ENCODE data around the gene CCDC80.

CCDC80 gene

GRCh38 chr3:112587336-112587735, 53.6 kb downstream of the CCDC80 start:
- H3K27me3 ChIP-seq (ENCODE audit: insufficient read depth, poor library complexity, severe bottlenecking), result no peaks in the 10 kb centered on the region
- DNase-seq (ENCODE audit: low read depth in 1 of 2, low spot score in 1 of 2), result no peak
- no peak overlapping the region for H3K4me3 ChIP-seq (replicated peaks; ENCODE audit: insufficient read depth, low read length)
- no peak overlapping the region for H3K27ac ChIP-seq (replicated peaks)
- TF ChIP-seq POLR2AphosphoS5 (IDR thresholded peaks at IDR 0.05; ENCODE audit: low read depth) (no peak), CTCF (IDR thresholded peaks at IDR 0.05; ENCODE audit: insufficient read depth, low read length) (no peak), GABPA (IDR thresholded peaks at IDR 0.05; ENCODE audit: low read depth) (no peak), SPI1 (IDR thresholded peaks at IDR 0.05; ENCODE audit: borderline replicate concordance, low read depth) (no peak)
- TF ChIP-seq, protein P1, sequence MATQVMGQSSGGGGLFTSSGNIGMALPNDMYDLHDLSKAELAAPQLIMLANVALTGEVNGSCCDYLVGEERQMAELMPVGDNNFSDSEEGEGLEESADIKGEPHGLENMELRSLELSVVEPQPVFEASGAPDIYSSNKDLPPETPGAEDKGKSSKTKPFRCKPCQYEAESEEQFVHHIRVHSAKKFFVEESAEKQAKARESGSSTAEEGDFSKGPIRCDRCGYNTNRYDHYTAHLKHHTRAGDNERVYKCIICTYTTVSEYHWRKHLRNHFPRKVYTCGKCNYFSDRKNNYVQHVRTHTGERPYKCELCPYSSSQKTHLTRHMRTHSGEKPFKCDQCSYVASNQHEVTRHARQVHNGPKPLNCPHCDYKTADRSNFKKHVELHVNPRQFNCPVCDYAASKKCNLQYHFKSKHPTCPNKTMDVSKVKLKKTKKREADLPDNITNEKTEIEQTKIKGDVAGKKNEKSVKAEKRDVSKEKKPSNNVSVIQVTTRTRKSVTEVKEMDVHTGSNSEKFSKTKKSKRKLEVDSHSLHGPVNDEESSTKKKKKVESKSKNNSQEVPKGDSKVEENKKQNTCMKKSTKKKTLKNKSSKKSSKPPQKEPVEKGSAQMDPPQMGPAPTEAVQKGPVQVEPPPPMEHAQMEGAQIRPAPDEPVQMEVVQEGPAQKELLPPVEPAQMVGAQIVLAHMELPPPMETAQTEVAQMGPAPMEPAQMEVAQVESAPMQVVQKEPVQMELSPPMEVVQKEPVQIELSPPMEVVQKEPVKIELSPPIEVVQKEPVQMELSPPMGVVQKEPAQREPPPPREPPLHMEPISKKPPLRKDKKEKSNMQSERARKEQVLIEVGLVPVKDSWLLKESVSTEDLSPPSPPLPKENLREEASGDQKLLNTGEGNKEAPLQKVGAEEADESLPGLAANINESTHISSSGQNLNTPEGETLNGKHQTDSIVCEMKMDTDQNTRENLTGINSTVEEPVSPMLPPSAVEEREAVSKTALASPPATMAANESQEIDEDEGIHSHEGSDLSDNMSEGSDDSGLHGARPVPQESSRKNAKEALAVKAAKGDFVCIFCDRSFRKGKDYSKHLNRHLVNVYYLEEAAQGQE (IDR thresholded peaks at IDR 0.05; ENCODE audit: insufficient replicate concordance, low read depth), result no peak

DNA sequence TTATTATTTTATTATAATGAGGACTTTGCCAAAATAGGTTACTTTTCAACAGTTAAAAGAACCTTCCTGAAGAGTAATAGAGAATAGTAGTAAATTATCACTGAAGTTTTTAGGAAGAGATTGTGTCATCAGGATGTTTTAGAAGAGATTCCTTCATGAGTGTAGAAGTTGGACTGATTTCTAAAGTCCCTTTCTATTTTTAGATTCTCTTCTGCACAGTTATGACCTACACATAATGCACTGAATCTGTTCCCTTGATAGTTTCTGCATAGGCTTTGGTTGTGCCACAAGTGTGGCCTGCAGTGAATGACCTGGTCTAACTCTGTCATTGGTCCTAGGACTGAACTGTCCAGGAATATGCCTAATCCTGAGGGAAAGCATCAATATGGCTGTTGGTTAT, 55.2 kb downstream of the CCDC80 start:
- no peak for DNase-seq (ENCODE audit: low read depth in 1 of 2, low spot score in 1 of 2)
- TF ChIP-seq CTCF (IDR thresholded peaks at IDR 0.05; ENCODE audit: insufficient read depth, low read length), result no peak
- TF ChIP-seq POLR2AphosphoS5 (IDR thresholded peaks at IDR 0.05; ENCODE audit: low read depth), result no peak
- no peak for TF ChIP-seq SPI1 (IDR thresholded peaks at IDR 0.05; ENCODE audit: borderline replicate concordance, low read depth)
- TF ChIP-seq, protein P1 (IDR thresholded peaks at IDR 0.05; ENCODE audit: insufficient replicate concordance, low read depth), result no peak
- TF ChIP-seq GABPA (IDR thresholded peaks at IDR 0.05; ENCODE audit: low read depth), result no peak
- H3K27ac ChIP-seq (replicated peaks), result no peak overlapping the region

GRCh38 chr3:112583105-112583504, 57.8 kb downstream of the CCDC80 start:
- Histone ChIP-seq H3K27ac (replicated peaks) (no peak overlapping the region), H3K4me3 (replicated peaks; ENCODE audit: insufficient read depth, low read length) (no peak overlapping the region), H3K27me3 (ENCODE audit: insufficient read depth, poor library complexity, severe bottlenecking) (no peaks in the 10 kb centered on the region)
- no peak for TF ChIP-seq GABPA (IDR thresholded peaks at IDR 0.05; ENCODE audit: low read depth)
- no peak for TF ChIP-seq SPI1 (IDR thresholded peaks at IDR 0.05; ENCODE audit: borderline replicate concordance, low read depth)
- TF ChIP-seq POLR2AphosphoS5 (IDR thresholded peaks at IDR 0.05; ENCODE audit: low read depth), result no peak
- no peak for TF ChIP-seq CTCF (IDR thresholded peaks at IDR 0.05; ENCODE audit: insufficient read depth, low read length)
- TF ChIP-seq, protein P1 (IDR thresholded peaks at IDR 0.05; ENCODE audit: insufficient replicate concordance, low read depth), result no peak
- no peak for DNase-seq (ENCODE audit: low read depth in 1 of 2, low spot score in 1 of 2)

More for the DNA sequence above, 55.2 kb downstream of the CCDC80 start:
- no peak overlapping the region for H3K4me3 ChIP-seq (replicated peaks; ENCODE audit: insufficient read depth, low read length)
- H3K27me3 ChIP-seq (ENCODE audit: insufficient read depth, poor library complexity, severe bottlenecking), result no peaks in the 10 kb centered on the region

Measured in HL-60 (cell line).